IPS DF 4.7 (cell line): ENCODE data around the gene PANK1.

Experiments
- DNase-seq: peaks from one replicate; pipeline ENCODE4 v3.0.0-alpha.2; 2013; ENCODE audit warnings: low spot score; ENCODE audit errors: extremely low read depth

Gene PANK1

DNA sequence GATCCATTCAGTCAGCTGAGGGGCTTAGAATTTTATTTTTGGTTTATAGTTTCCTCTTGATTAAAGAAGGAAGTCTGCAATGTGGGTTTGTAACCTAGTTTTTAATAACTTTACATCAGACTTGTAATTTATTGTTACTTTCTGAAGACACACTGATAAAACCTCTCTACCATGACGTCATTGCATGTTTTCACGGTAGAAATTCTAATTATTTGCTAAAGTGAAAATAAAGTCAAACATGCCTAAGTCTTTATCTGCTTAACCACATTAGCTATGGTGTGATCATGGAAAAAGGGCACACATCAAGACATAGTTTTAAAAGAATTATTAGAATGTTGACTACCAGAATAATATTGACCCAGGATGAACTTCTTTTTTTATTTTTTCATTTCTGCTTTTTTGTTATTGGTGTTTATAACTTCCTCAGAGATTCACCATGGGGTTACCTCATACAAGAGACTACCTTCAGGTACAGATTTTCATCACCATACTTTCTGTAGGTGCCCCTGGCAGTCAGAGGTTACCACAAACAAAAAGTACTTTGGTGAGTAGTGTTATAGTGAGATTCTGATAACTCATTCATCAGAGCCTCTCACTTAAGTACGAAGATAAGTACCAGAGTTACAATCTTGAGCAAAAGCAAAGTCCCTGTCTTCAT is 7.0 kb upstream of the PANK1 start:
- no peak for DNase-seq

DNA sequence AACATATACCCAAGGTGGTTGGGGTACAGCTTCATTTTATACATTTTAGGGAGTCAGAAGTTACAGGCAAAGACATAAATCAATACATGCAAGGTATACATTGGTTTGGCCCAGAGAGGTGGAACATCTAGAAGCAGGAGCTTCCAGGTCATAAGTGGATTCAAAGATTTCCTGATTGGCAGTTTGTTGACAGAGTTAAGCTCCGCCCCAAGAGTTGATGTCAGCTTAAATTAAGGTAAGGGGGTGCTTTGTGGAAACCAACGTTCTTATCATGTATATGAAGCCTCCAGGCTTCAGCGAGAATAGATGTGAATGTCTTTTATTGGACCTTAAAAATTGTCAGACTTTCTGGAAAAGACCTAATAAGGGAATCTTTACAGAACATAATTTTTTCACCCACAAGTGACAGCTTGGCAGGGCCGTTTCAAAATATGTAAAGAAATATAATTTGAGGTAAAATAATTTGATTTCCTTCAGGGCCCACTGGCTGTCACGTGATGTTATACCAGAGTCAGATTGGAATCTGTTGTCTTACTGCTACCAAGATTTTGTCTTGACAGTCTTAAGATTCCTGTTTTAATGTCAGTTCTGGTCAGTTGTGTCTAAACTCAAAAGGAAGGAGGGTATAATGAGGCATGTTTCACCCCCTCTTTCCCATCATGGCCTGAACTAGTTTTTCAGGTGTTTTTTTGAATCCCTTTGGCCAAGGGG is 6.3 kb upstream of the PANK1 start:
- DNase-seq, result no peak

DNA sequence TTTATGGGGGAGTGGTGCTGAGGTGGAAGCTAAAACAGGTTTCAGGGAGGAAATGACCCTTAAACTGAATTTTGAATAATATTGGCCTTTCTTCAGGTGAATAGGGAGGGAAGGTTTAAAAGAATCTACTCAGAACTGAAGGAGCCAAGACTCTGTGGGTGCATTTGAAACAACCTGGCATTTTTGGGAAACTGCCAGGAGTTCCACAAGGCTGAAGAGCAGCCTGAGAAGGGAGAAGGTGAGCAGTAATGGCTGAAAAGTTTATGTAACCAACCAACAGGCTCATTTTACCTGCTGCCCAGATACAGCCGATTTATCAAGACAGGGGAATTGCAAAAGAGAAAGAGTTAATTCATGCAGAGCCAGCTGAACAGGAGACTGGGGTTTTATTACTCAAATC is 4.0 kb upstream of the PANK1 start:
- DNase-seq, result no peak

DNA sequence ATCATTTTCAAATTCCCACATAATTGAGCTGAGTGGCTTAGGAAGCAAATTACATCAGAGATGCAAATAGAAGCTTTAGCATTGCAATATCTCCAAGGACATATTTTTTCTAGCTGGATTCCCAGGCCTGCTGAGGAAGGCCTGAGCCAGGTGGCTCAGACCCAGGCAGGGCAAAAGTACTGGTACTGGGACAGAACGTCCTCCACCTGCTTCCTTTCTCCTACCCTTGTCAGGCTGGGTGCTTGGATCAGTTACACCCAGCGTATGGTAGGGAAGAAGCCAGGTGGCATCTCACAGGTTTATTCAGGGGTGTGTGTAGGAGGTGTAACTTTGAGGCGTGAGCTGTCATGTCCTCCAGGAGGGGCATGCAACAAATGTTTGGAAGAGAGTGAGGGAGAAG is 3.0 kb upstream of the PANK1 start:
- no peak for DNase-seq

DNA sequence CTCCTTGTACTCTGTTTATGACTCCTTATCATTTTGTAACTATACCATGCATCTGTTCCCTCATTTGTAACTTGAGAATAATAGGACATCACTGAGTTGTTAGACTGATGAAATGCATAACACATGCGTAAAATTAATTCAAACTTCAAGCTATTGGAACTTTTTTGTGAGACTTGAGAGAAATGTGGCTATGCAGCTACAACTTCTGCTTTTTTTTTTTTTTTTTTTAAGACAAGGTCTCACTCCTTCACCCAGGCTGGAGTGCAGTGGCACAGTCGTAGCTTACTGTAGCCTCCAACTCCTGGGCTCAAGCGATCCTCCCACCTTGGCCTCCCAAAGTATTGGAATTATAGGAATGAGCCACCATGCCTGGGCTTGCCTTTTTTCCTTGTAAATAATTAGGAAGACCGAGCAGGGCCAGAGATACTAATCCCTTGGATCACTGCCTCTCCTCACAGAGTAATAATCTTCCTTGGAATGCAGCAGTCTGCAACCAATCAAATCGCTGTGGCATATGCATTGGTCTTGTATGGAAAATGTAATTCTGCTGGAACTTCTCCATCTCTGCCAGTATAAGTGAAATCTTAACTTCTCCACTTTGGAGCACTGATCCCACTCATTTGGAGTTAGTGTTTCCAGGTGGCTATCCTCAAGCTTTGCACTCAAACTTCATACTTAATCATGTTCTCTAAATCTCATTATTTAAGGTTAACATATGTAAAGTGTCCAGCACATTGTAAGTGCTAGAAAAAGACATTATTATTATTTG is 2.0 kb upstream of the PANK1 start:
- no peak for DNase-seq

DNA sequence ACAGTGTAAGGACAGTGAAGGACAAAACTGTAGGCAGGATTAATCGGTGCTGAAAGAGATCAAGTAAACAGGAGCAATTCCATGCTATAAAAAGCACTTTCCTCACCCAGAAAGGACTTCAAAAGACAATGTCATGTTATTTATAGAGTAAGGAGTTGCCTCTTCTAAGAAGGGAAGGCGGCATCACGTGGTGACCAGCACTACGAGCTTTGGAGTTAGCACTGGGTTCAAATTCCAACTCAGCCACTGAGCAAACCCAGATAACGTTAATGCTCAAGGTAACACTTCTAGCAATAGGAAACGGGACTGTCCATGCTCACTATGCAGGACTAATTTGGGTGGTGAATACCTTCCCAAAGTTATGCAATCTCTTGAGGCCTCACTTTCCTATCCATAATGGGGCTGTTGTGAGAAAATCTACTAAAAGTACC is 715 bp upstream of the PANK1 start:
- no peak for DNase-seq

DNA sequence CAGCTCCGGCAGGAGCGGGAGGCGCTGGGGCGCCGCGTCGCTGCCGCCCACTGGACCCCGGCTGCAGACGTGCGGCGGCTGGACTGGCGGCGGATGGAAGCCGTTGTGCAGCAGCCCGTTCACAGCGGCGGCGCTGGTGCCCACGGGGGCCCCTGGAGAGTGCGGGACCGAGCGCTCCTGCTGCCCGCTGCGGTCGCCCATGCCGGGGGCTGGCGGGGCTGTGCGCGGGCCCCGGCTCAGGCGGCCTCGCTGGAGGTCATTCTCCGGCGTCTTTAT is 413 bp downstream of the PANK1 start:
- no peak for DNase-seq

DNA sequence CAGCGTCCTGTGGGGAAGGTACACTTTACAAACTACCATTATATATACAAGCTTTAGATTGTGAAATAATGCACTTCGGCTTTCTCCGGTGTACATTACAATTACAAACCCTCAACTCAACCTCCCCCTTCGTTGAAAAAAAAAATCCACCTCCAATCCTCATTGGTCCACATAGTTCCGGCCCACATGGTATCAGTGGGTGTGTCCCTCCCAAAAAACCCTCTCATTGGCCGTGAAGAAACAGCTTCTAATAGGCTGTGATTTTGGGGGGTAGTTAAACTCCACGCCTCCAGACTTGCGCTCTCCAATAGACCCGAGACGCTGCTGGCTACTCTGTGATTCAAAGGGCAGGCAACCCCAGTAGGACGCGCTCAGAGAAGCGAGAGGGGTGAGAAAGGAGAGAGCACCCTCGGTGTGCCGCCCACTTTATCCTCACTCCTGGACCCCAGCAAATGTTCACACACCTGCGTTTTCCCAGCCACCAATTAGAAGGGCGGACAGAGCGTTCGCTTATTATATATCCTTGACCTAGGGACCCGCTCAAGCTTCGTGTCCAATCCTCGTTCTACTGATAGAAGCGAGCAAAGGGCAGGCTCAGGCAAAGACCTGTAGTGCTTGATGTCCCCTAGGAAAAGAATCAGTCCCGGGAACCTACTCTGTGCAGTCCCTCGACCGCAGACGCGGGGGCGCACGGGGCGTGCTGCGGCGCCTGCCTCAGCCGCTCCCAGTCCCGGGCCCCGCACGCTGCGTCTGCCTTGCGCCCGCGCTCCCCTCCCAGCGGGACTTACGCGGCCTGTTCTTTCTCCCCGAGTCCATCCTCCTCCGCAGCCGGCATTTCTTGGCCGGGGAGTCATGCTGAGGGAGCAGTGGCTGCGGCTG is 991 bp downstream of the PANK1 start:
- DNase-seq, result peak; percentile 95

DNA sequence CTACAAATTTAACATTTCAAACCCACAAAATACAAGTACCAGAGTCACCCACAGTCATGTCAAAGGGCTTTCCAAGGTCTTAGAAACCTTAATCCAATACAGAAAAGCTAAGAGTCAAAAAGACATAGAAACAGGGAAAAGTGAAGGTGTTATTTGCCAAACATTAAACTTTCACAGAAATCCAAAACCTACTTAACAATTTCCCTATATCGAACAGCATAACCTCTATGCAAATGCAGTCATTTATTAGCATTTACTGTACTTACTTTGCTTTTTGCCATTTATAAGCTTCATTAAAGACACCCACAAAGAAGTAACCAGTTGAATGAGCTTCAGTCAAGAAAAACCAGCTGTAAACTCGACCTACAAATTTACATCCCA is 1.6 kb downstream of the PANK1 start:
- DNase-seq, result no peak

DNA sequence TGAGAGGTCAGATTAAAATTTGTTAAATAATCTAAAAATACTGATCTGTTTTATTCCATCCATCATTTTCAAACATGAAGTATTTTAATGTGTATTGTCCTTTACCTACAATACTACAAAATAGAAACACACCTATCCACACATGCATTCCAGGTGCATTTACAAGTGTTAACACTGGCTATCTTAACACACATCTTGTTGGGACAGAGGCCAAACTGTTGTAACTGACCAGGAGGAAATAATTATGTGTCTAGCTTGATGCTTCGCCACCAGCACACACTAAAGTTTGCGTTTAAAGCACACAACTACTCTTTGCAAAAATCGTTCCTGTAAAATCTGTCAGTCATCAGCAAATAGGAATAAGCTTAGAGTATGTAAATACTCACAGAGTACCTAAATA is 2.8 kb downstream of the PANK1 start:
- DNase-seq, result no peak

DNA sequence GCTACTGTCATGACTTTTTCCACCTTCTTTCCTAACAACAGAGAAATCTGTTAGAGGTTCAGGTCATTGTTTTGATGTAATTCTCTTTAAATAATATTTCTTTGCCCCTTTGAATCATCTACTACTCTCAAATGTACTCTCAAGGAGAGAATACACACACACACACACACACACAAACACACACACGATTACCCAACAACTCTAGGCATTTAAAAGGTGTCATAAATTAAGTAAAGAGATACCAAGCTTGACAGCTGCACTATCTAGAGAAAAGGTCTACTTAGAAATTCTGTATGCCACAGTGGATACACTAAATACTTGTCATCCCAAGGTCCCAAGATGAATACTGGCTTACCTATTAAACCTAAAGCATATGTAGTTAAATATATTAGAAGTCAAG is 4.8 kb downstream of the PANK1 start:
- DNase-seq, result no peak

DNA sequence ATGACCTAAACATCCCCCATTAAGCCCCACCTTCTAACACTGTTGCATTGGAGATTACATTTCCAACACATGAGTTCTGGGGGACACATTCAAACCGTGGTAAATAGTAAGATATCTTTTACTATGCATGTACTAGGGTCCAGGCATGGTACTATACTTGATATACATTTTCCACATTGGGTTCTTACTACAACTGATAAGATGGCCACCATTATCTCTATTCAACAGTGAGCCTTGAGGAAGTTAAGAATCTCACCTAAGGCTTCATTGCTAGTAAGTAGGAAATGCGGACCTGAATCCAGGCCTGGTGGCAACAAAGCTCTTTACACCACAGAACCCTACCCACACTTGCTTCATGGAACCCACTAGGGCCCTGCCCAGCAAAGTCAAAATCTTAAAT is 5.7 kb downstream of the PANK1 start:
- no peak for DNase-seq

DNA sequence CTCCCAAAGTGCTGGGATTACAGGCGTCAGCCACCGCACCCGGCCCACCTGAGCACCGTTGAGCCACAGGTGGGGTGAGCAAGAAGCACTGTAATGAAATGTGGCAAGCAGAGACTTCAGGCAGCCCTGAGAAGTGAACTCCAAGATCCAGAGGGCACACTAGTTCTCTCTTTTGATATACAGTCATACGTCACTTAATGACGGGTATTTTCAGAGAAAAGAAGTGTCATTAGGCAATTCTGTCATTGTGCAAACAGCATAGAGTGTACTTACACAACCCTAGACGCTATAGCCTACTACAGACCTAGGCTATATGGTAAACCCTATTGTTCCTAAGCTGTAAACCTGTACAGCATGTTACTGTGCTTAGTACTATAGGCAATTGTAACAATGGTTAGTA is 7.9 kb downstream of the PANK1 start:
- no peak for DNase-seq

DNA sequence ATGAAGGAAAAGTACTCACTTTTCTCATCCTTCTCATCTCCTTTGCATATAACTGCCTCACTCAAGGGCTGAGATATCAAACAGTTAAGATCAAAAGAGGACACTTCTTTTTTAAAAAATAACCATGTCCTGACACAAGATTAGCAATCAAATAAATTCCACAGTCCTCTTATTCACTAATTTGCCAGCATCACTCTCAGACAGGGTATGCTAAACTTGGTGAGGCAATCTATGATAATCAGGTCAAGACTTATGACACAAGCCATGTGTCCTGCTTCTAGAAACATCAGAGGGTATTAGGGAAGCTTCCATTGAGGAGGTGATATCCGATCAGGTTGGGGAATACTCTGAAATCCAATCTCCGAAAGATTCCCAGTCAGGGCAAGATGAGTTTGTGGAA is 10.4 kb downstream of the PANK1 start:
- DNase-seq, result no peak

DNA sequence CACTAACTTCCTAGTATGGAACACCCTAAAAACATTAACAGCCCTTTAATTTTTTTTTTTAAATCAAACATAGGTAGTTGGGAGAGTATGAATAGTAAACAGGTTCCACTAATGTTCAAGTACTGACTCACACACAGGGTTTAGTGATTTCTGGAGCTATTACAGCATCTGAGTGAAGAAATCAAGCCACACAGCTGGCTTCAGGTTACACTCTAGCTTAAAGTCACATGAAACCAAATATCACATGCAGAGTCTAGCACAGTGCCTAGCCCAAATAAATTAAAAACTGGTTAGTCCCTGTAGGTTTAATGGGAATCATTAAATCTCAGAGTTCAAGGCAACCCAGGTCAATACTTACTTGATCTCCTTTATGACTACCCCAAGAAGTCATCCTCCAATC is 11.6 kb downstream of the PANK1 start:
- no peak for DNase-seq

DNA sequence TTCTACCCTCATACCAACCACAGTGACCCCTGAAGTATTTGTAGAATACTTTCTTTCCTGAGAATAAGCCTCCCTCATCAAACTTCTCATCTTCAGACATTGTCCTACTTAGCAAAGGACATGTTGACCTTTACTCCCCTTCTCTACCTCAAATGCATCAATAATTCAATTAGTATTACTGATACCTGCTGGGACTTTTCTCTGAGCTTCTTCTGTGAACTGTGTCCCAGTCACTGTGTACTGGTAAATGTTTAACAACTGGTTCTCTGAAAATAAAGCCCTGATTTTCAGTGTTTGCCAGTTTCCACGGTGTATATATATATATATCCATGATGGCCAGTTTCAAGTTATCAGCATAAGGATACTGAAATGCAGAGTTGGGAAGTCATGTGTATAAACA is 12.2 kb downstream of the PANK1 start:
- DNase-seq, result no peak

DNA sequence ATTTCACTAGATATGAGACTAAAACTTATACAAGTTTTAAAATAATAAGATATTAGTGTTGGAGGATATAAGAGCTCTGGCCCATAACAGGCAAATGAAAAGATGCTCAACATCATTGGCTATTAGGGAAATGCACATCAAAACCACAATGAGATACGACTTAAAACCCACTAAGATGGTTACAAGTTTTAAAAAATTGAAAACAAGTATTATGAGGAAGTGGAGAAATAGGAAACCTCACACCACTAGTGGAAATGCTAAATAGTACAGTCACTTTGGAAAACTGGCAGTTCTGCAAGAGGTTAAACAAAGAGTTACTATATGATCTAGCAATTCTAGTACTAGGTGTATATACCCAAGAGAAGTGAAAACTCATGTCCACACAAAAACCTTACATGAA is 17.2 kb downstream of the PANK1 start:
- DNase-seq, result no peak

DNA sequence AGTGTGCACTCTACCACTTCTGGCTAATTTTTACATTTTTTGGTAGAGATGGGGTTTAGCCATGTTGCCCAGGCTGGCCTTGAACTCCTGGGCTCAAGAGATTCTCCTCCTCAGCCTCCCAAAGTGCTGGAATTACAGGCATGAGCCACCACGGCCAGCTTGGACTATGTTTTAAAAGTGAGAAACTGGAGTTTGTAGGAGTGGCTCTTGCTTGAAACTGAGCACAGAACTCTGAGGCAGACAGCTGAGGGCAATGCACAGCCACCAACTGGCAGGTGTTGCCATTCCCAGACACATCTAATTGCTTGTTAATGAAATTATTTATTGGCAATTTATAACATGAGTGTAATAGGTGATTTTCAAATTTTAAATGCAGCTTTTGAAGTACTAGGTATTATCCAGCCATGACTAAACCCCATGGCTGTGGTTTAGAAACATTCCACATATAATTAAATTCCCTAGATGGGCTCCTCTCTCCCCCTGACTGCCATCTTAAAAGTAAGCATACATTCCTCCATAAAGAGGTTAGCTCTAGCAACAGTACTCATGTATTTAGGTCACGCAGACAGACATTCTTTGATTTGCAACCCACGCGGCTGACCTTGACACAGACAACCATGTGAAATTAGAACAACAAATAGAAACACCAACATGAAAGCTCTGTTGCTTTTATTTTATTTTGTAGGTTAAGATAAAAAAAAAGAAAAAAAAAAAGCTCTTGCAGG is 19.8 kb downstream of the PANK1 start:
- no peak for DNase-seq

DNA sequence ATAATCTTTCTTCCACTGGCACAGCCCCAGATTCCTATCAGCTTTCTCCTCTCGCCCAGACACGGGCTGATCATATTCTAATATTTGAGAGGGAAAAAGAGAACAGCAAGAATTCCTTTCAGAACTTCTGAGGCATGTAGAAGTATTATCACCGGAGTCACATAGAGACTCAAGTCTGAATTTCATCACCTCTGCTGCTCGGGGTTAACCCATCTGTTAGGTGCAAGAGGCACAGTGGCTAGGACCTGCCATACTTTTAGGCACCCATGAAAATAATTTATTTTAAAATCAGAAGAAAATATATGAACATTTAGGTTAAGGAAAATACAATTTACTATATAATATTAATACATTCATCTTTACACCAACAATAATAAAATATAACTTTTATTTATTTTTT is 21.0 kb downstream of the PANK1 start:
- DNase-seq, result no peak

DNA sequence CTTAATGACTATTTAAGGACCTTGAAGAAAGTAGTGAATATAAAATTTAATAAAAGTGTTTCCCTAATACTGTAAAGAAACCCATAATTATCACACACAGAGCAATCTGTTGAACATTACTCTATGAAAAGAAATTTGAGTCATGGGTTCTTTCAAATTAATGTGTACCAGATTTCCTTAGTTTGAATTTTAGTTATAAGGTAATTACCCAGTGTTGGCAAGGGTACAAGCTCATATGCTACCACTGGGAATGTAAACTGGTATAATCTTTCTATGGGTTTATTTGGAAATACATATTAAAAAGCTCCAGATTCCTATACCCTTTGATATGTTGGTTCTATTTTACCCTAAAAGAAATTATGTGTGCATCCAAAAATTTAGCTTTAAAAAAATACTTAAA is 22.9 kb downstream of the PANK1 start:
- DNase-seq, result no peak

DNA sequence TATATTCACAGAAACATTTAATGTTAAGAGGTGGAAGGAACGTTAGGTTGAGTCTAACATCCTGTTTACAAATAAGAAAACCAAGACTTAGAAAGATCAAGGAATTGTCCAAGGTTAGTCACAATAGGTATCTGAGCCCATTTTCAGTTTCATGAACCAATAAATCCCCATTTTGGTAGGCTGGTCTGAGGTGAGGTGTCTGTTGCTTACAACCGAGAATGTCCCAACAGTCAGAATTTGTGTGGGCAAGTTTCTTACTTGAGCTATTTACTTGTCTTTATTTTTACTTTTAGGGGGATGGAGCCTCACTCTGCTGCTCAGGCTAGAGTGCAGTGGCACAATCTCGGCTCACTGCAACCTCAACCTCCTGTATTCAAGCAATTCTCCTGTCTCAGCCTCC is 23.6 kb downstream of the PANK1 start:
- no peak for DNase-seq
